ENCODE measurements around the gene CLCNKB.

DNA sequence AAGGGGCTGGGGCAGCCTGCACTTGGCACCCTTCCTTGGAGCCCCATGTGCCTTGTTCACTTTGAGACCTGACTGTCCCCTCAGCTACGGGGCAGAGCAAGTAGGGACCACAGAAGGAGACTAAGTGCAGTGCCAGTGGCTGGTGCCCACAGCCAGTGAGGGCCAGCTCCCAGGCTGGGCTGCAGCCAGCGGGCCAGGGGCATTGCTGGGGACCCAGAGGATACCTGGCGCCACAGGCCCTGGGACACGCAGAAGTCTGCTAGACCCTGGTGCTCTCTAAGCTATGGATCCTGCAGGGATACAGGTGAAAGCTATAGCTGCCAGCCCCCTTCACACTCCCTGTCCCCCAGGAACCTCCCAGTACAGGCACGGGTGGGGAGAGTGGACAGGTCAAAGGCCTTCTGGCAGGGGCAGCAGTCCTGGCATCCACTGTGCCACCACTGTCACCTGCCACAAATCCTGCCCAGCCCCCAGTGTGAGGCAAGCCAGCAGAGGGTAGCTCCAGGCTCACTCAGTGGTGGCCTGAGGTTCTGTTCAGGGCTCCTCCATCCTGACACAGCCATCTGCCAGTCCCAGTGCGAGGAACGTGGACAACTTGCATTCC is 20.4 kb upstream of the CLCNKB start:
- TF ChIP-seq, protein P1, sequence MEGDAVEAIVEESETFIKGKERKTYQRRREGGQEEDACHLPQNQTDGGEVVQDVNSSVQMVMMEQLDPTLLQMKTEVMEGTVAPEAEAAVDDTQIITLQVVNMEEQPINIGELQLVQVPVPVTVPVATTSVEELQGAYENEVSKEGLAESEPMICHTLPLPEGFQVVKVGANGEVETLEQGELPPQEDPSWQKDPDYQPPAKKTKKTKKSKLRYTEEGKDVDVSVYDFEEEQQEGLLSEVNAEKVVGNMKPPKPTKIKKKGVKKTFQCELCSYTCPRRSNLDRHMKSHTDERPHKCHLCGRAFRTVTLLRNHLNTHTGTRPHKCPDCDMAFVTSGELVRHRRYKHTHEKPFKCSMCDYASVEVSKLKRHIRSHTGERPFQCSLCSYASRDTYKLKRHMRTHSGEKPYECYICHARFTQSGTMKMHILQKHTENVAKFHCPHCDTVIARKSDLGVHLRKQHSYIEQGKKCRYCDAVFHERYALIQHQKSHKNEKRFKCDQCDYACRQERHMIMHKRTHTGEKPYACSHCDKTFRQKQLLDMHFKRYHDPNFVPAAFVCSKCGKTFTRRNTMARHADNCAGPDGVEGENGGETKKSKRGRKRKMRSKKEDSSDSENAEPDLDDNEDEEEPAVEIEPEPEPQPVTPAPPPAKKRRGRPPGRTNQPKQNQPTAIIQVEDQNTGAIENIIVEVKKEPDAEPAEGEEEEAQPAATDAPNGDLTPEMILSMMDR (IDR thresholded peaks at IDR 0.05; ENCODE audit: extremely low read depth in 1 of 2, insufficient read depth in 1 of 2, low read depth in 1 of 2, low read length in 2 of 2) = no peak
- TF ChIP-seq POLR2A (IDR thresholded peaks at IDR 0.05; ENCODE audit: low read depth, low read length) (no peak), MYC (IDR thresholded peaks at IDR 0.05; ENCODE audit: low read depth, low read length) (no peak), EZH2 (IDR thresholded peaks at IDR 0.05; ENCODE audit: borderline replicate concordance, low read depth, low read length, severe bottlenecking) (no peak), GATA2 (IDR thresholded peaks at IDR 0.05; ENCODE audit: insufficient read depth, insufficient read length, low read depth, low read length) (no peak), POLR2AphosphoS5 (IDR thresholded peaks at IDR 0.05; ENCODE audit: insufficient read depth, low read depth, low read length) (no peak)
- TF ChIP-seq, protein P2, sequence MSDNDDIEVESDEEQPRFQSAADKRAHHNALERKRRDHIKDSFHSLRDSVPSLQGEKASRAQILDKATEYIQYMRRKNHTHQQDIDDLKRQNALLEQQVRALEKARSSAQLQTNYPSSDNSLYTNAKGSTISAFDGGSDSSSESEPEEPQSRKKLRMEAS (IDR thresholded peaks at IDR 0.05; ENCODE audit: insufficient read depth, insufficient read length) = no peak
